Parathyroid adenoma (tissue), 2 donors: ENCODE measurements around the gene PPP1R13B.

ENCODE experiments used
- H2AFZ ChIP-seq: fragments of 300-600 bp; sonication (generic); one replicate; pipeline ENCODE4 v1.7.0; 2017; ENCODE audit warnings: antibody characterized with exemption, mild to moderate bottlenecking
- H3K27ac ChIP-seq: fragments of 300-600 bp; sonication (generic); one replicate; pipeline ENCODE4 v1.7.0; 2017
- H3K27me3 ChIP-seq: fragments of 300-600 bp; sonication (generic); one replicate; pipeline ENCODE4 v1.7.0; 2017; ENCODE audit warnings: low read length; ENCODE audit not compliant: control insufficient read depth, insufficient read depth
- H3K36me3 ChIP-seq: fragments of 300-600 bp; sonication (generic); one replicate; pipeline ENCODE4 v1.7.0; 2017; ENCODE audit warnings: low read length; ENCODE audit not compliant: control insufficient read depth, insufficient read depth
- H3K4me1 ChIP-seq: fragments of 300-600 bp; sonication (generic); one replicate; pipeline ENCODE4 v1.7.0; 2017; ENCODE audit warnings: control low read depth
- H3K4me2 ChIP-seq: fragments of 300-600 bp; sonication (generic); one replicate; pipeline ENCODE4 v1.7.0; 2017; ENCODE audit warnings: low read length
- H3K4me3 ChIP-seq: fragments of 300-600 bp; sonication (generic); one replicate; pipeline ENCODE4 v1.7.0; 2017; ENCODE audit warnings: low read depth, low read length
- H3K79me2 ChIP-seq: fragments of 300-600 bp; sonication (generic); one replicate; pipeline ENCODE4 v1.7.0; 2017; ENCODE audit warnings: control low read depth
- H3K9ac ChIP-seq: fragments of 300-600 bp; sonication (generic); one replicate; pipeline ENCODE4 v1.7.0; 2017; ENCODE audit warnings: mild to moderate bottlenecking
- H3K9me3 ChIP-seq: fragments of 300-600 bp; sonication (generic); one replicate; pipeline ENCODE4 v1.7.0; 2017; ENCODE audit warnings: low read length; ENCODE audit not compliant: control insufficient read depth
- CTCF ChIP-seq: fragments of 300-600 bp; sonication (generic); IDR thresholded peaks from one replicate; pipeline ENCODE4 v1.7.0; 2017; ENCODE audit warnings: antibody characterized with exemption, mild to moderate bottlenecking
- donor health status: primary hyperparathyroidism.

Gene PPP1R13B

GRCh38 chr14:103736546-103737431, 110.6 kb downstream of the PPP1R13B start:
- no peaks in the 10 kb centered on the region for H3K27me3 ChIP-seq
- no peaks in the 10 kb centered on the region for H3K9me3 ChIP-seq
- no peaks in the 10 kb centered on the region for H3K36me3 ChIP-seq
- no peak for TF ChIP-seq CTCF
- H3K4me2 ChIP-seq, result no peak overlapping the region
- peaks cover 3% of the 10 kb centered on the region for H3K79me2 ChIP-seq
- H3K4me3 ChIP-seq, result no peak overlapping the region
- no peak overlapping the region for H3K27ac ChIP-seq
- no peak overlapping the region for H3K9ac ChIP-seq
- no peaks in the 10 kb centered on the region for H3K4me1 ChIP-seq
- H2AFZ ChIP-seq, result no peak overlapping the region

GRCh38 chr14:103735815-103736545, 111.4 kb downstream of the PPP1R13B start:
- Histone ChIP-seq H3K4me3 (no peak overlapping the region), H3K9me3 (no peaks in the 10 kb centered on the region), H3K4me1 (no peaks in the 10 kb centered on the region), H3K27ac (no peak overlapping the region), H3K27me3 (no peaks in the 10 kb centered on the region), H3K79me2 (no peaks in the 10 kb centered on the region), H2AFZ (no peak overlapping the region), H3K36me3 (no peaks in the 10 kb centered on the region), H3K4me2 (no peak overlapping the region), H3K9ac (no peak overlapping the region)
- no peak for TF ChIP-seq CTCF

GRCh38 chr14:103735439-103735814, 111.9 kb downstream of the PPP1R13B start:
- Histone ChIP-seq H3K9me3 (no peaks in the 10 kb centered on the region), H3K27me3 (no peaks in the 10 kb centered on the region), H3K79me2 (no peaks in the 10 kb centered on the region), H3K4me2 (no peak overlapping the region), H3K36me3 (no peaks in the 10 kb centered on the region), H2AFZ (no peak overlapping the region), H3K27ac (no peak overlapping the region), H3K4me3 (no peak overlapping the region), H3K9ac (no peak overlapping the region), H3K4me1 (no peaks in the 10 kb centered on the region)
- no peak for TF ChIP-seq CTCF

GRCh38 chr14:103735022-103735421, 112.4 kb downstream of the PPP1R13B start:
- Histone ChIP-seq H3K27me3 (no peaks in the 10 kb centered on the region), H3K4me2 (no peak overlapping the region), H2AFZ (no peak overlapping the region), H3K9ac (no peak overlapping the region), H3K9me3 (no peaks in the 10 kb centered on the region), H3K4me1 (no peaks in the 10 kb centered on the region), H3K36me3 (no peaks in the 10 kb centered on the region), H3K27ac (no peak overlapping the region), H3K4me3 (no peak overlapping the region), H3K79me2 (no peaks in the 10 kb centered on the region)
- no peak for TF ChIP-seq CTCF
